ENCODE data around the gene GPRASP2.
A peak's percentile ranks its signal among the peaks of the same experiment; 100 is the strongest.
"Not testable (repeated sequence)": the region's sequence is repeated elsewhere in the genome, so short reads cannot be mapped to it uniquely, and the experiment has no call there.

Gene GPRASP2

GRCh38 chrX:102712216-102712966 is at the start of gene GPRASP2:
Gene GPRASP2 (plus strand): TSS chrX:102712448. CDS start chrX:102714870, 2,422 bp downstream.
- DNase-seq (ENCODE audit: low read depth), result no peak
- H3K4me3 ChIP-seq (ENCODE audit: low read depth, low read length), result peak within 1 kb of the TSS; percentile 70

- not testable (repeated sequence) for H3K4me3 ChIP-seq (ENCODE audit: low read depth, low read length); DNase-seq (ENCODE audit: low read depth)
Measured at GRCh38 chrX:102663820-102664219, 48.4 kb upstream of the GPRASP2 start.

GRCh38 chrX:102667034-102667433 is 45.2 kb upstream of the GPRASP2 start:
- not testable (repeated sequence) for H3K4me3 ChIP-seq (ENCODE audit: low read depth, low read length); DNase-seq (ENCODE audit: low read depth)

GRCh38 chrX:102669526-102669925 is 42.7 kb upstream of the GPRASP2 start:
- H3K4me3 ChIP-seq (ENCODE audit: low read depth, low read length), result no peak overlapping the region
- DNase-seq (ENCODE audit: low read depth), result no peak

- no peak for DNase-seq (ENCODE audit: low read depth)
Measured at GRCh38 chrX:102672856-102673255, 39.4 kb upstream of the GPRASP2 start.

GRCh38 chrX:102677479-102677878 is 34.8 kb upstream of the GPRASP2 start:
- not testable (repeated sequence) for H3K4me3 ChIP-seq (ENCODE audit: low read depth, low read length); DNase-seq (ENCODE audit: low read depth)

More at GRCh38 chrX:102672856-102673255, 39.4 kb upstream of the GPRASP2 start:
- H3K4me3 ChIP-seq (ENCODE audit: low read depth, low read length), result no peak overlapping the region

- no peak for DNase-seq (ENCODE audit: low read depth)
- H3K4me3 ChIP-seq (ENCODE audit: low read depth, low read length), result no peak overlapping the region
Measured at GRCh38 chrX:102684772-102685520, 27.3 kb upstream of the GPRASP2 start.

- DNase-seq (ENCODE audit: low read depth), result no peak
- no peak overlapping the region for H3K4me3 ChIP-seq (ENCODE audit: low read depth, low read length)
Measured at GRCh38 chrX:102694749-102695148, 17.5 kb upstream of the GPRASP2 start.

GRCh38 chrX:102696306-102696705 is 15.9 kb upstream of the GPRASP2 start:
- DNase-seq (ENCODE audit: low read depth), result no peak
- no peak overlapping the region for H3K4me3 ChIP-seq (ENCODE audit: low read depth, low read length)

- no peak for DNase-seq (ENCODE audit: low read depth)
Measured at GRCh38 chrX:102697494-102697893, 14.8 kb upstream of the GPRASP2 start.

GRCh38 chrX:102708900-102709299 is 3.3 kb upstream of the GPRASP2 start:
- no peak for DNase-seq (ENCODE audit: low read depth)
- H3K4me3 ChIP-seq (ENCODE audit: low read depth, low read length), result no peak overlapping the region

More at GRCh38 chrX:102697494-102697893, 14.8 kb upstream of the GPRASP2 start:
- no peak overlapping the region for H3K4me3 ChIP-seq (ENCODE audit: low read depth, low read length)

- DNase-seq (ENCODE audit: low read depth), result no peak
- peak overlapping the region; percentile 70 for H3K4me3 ChIP-seq (ENCODE audit: low read depth, low read length)
Measured at GRCh38 chrX:102711872-102712215, 404 bp upstream of the GPRASP2 start.

- no peak for DNase-seq (ENCODE audit: low read depth)
- peak overlapping the region; percentile 70 for H3K4me3 ChIP-seq (ENCODE audit: low read depth, low read length)
Measured at GRCh38 chrX:102712981-102713625, 855 bp downstream of the GPRASP2 start.

GRCh38 chrX:102714994-102715393 is 2.7 kb downstream of the GPRASP2 start:
- no peak overlapping the region for H3K4me3 ChIP-seq (ENCODE audit: low read depth, low read length)
- no peak for DNase-seq (ENCODE audit: low read depth)

GRCh38 chrX:102715967-102716366 is 3.7 kb downstream of the GPRASP2 start:
- no peak for DNase-seq (ENCODE audit: low read depth)
- H3K4me3 ChIP-seq (ENCODE audit: low read depth, low read length), result no peak overlapping the region

GRCh38 chrX:102720237-102721168 is 8.3 kb downstream of the GPRASP2 start, which contains the start of gene GPRASP3:
Gene GPRASP3 (plus strand): TSS chrX:102720743. CDS start chrX:102748996, 28,253 bp downstream.
- peak; percentile 52 for DNase-seq (ENCODE audit: low read depth)
- H3K4me3 ChIP-seq (ENCODE audit: low read depth, low read length), result peak within 1 kb of the TSS; percentile 57

GRCh38 chrX:102721169-102721506 is 8.9 kb downstream of the GPRASP2 start:
- not testable (repeated sequence) for DNase-seq (ENCODE audit: low read depth)
- peak overlapping the region; percentile 57 for H3K4me3 ChIP-seq (ENCODE audit: low read depth, low read length)

- H3K4me3 ChIP-seq (ENCODE audit: low read depth, low read length), result no peak overlapping the region
- no peak for DNase-seq (ENCODE audit: low read depth)
Measured at GRCh38 chrX:102723456-102723855, 11.2 kb downstream of the GPRASP2 start.

- no peak overlapping the region for H3K4me3 ChIP-seq (ENCODE audit: low read depth, low read length)
- no peak for DNase-seq (ENCODE audit: low read depth)
Measured at GRCh38 chrX:102727761-102728160, 15.5 kb downstream of the GPRASP2 start.

Data from skeletal muscle cell (primary cell).